Activated CD4-positive, alpha-beta T cell treated with anti-CD3 and anti-CD28 coated beads, Interleukin-2, amount 10 ng/mL, durations not matched to agents 7 days and 5 days (primary cell): ENCODE results near the gene MTUS2. TPM values are rescaled to one million over a fixed set of nuclear protein-coding genes. Genes with fewer than 3 reads are reported as not detected.

Experiments
- CTCF ChIA-PET: fragments of 350-600 bp; sonication (Branson Sonifier 250); formaldehyde crosslinking; loops from one replicate; lab custom pipeline; 2021; ENCODE audit warnings: antibody characterized with exemption; lab: Charles Lee
- POLR2A ChIA-PET: fragments of 350-600 bp; sonication (Branson Sonifier 250); formaldehyde crosslinking; loops from one replicate; lab custom pipeline; 2021; ENCODE audit warnings: antibody characterized with exemption; lab: Charles Lee
- DNase-seq: peaks from one replicate; pipeline ENCODE4 v3.0.0-alpha.2; 2020
- H3K27ac Mint-ChIP-seq: one replicate; pipeline ENCODE4 v1.8.0; 2021; ENCODE audit warnings: mild to moderate bottlenecking, moderate library complexity, mixed read lengths
- H3K27me3 Mint-ChIP-seq: one replicate; pipeline ENCODE4 v1.8.0; 2021; ENCODE audit warnings: mixed read lengths
- H3K36me3 Mint-ChIP-seq: one replicate; pipeline ENCODE4 v1.8.0; 2021; ENCODE audit warnings: low read depth, mixed read lengths
- H3K4me1 Mint-ChIP-seq: one replicate; pipeline ENCODE4 v1.8.0; 2021; ENCODE audit warnings: mixed read lengths
- H3K4me3 Mint-ChIP-seq: one replicate; pipeline ENCODE4 v1.8.0; 2021; ENCODE audit warnings: mild to moderate bottlenecking, moderate library complexity, mixed read lengths
- H3K9me3 Mint-ChIP-seq: one replicate; pipeline ENCODE4 v1.8.0; 2021; ENCODE audit warnings: mixed read lengths
- total RNA-seq, 2 experiments: library from RNA; stranded (reverse); gene quantifications; one replicate each; pipeline ENCODE4 v1.2.3, GENCODE V29; 2021

Gene MTUS2
- total RNA-seq, 2 experiments from 2014 or later = not detected

GRCh38 chr13:29230299-29230845 is 410.2 kb downstream of the MTUS2 start:
- CTCF ChIA-PET = no interaction called here
- Mint-ChIP-seq H3K36me3 (no peaks in the 10 kb centered on the region), H3K4me1 (no peaks in the 10 kb centered on the region), H3K27me3 (no peaks in the 10 kb centered on the region), H3K4me3 (no peak overlapping the region), H3K9me3 (no peaks in the 10 kb centered on the region), H3K27ac (no peak overlapping the region)
- POLR2A ChIA-PET = no interaction called here
- no peak for DNase-seq

- POLR2A ChIA-PET = no interaction called here
Measured at GRCh38 chr13:29239653-29240525, 419.8 kb downstream of the MTUS2 start.

GRCh38 chr13:29254626-29255370 is 434.7 kb downstream of the MTUS2 start:
- POLR2A ChIA-PET = no interaction called here
- H3K4me1 Mint-ChIP-seq = no peaks in the 10 kb centered on the region

More at GRCh38 chr13:29239653-29240525, 419.8 kb downstream of the MTUS2 start:
- no peaks in the 10 kb centered on the region for H3K27me3 Mint-ChIP-seq
- H3K36me3 Mint-ChIP-seq = no peaks in the 10 kb centered on the region
- no peak overlapping the region for H3K27ac Mint-ChIP-seq
- H3K9me3 Mint-ChIP-seq = peaks cover under 1% of the 10 kb centered on the region
- no peak overlapping the region for H3K4me3 Mint-ChIP-seq
- DNase-seq = no peak
- H3K4me1 Mint-ChIP-seq = no peaks in the 10 kb centered on the region
- CTCF ChIA-PET = interaction anchor here (0.6 kb wide), 1 partner anchor 38 kb away, joined by 3 read pairs; no protein-coding TSS in a partner anchor

GRCh38 chr13:29255567-29255966 is 435.4 kb downstream of the MTUS2 start:
- peaks cover 3% of the 10 kb centered on the region for H3K9me3 Mint-ChIP-seq
- no peak overlapping the region for H3K4me3 Mint-ChIP-seq
- no peak for DNase-seq
- H3K36me3 Mint-ChIP-seq = no peaks in the 10 kb centered on the region
- H3K27me3 Mint-ChIP-seq = no peaks in the 10 kb centered on the region
- no peak overlapping the region for H3K27ac Mint-ChIP-seq
- POLR2A ChIA-PET = no interaction called here
- CTCF ChIA-PET = no interaction called here
- H3K4me1 Mint-ChIP-seq = no peaks in the 10 kb centered on the region

More at GRCh38 chr13:29254626-29255370, 434.7 kb downstream of the MTUS2 start:
- peaks cover 3% of the 10 kb centered on the region for H3K9me3 Mint-ChIP-seq
- H3K27ac Mint-ChIP-seq = no peak overlapping the region
- DNase-seq = no peak
- no peak overlapping the region for H3K4me3 Mint-ChIP-seq
- no peaks in the 10 kb centered on the region for H3K36me3 Mint-ChIP-seq
- no peaks in the 10 kb centered on the region for H3K27me3 Mint-ChIP-seq
- CTCF ChIA-PET = no interaction called here

GRCh38 chr13:29260684-29261083 is 440.5 kb downstream of the MTUS2 start:
- Mint-ChIP-seq H3K9me3 (peaks cover 2% of the 10 kb centered on the region), H3K4me3 (no peak overlapping the region), H3K36me3 (no peaks in the 10 kb centered on the region)

GRCh38 chr13:29266261-29266660 is 446.1 kb downstream of the MTUS2 start:
- CTCF ChIA-PET = no interaction called here

More at GRCh38 chr13:29260684-29261083, 440.5 kb downstream of the MTUS2 start:
- DNase-seq = no peak
- Mint-ChIP-seq H3K27me3 (no peaks in the 10 kb centered on the region), H3K27ac (no peak overlapping the region), H3K4me1 (no peaks in the 10 kb centered on the region)
- POLR2A ChIA-PET = no interaction called here
- CTCF ChIA-PET = interaction anchor here (1.2 kb wide), 1 partner anchor 85 kb away, joined by 3 read pairs; no protein-coding TSS in a partner anchor

GRCh38 chr13:29266756-29267733 is 446.9 kb downstream of the MTUS2 start:
- Mint-ChIP-seq H3K36me3 (no peaks in the 10 kb centered on the region), H3K9me3 (peaks cover 2% of the 10 kb centered on the region), H3K27me3 (no peaks in the 10 kb centered on the region), H3K4me3 (no peak overlapping the region), H3K4me1 (no peaks in the 10 kb centered on the region), H3K27ac (no peak overlapping the region)
- ChIA-PET POLR2A (no interaction called here), CTCF (interaction anchor here (0.5 kb wide), 1 partner anchor 1798 kb away, joined by 3 read pairs; no protein-coding TSS in a partner anchor)
- DNase-seq = no peak

More at GRCh38 chr13:29266261-29266660, 446.1 kb downstream of the MTUS2 start:
- no peak overlapping the region for H3K27ac Mint-ChIP-seq
- H3K9me3 Mint-ChIP-seq = peaks cover 2% of the 10 kb centered on the region
- no peaks in the 10 kb centered on the region for H3K4me1 Mint-ChIP-seq
- H3K36me3 Mint-ChIP-seq = no peaks in the 10 kb centered on the region
- no peak for DNase-seq
- H3K4me3 Mint-ChIP-seq = no peak overlapping the region
- no peaks in the 10 kb centered on the region for H3K27me3 Mint-ChIP-seq
- POLR2A ChIA-PET = no interaction called here

GRCh38 chr13:29270271-29270985 is 450.3 kb downstream of the MTUS2 start:
- H3K9me3 Mint-ChIP-seq = no peaks in the 10 kb centered on the region
- no peak overlapping the region for H3K27ac Mint-ChIP-seq
- H3K4me1 Mint-ChIP-seq = no peaks in the 10 kb centered on the region
- DNase-seq = no peak
- H3K4me3 Mint-ChIP-seq = no peak overlapping the region
- POLR2A ChIA-PET = no interaction called here
- no peaks in the 10 kb centered on the region for H3K36me3 Mint-ChIP-seq
- CTCF ChIA-PET = no interaction called here
- H3K27me3 Mint-ChIP-seq = no peaks in the 10 kb centered on the region

- DNase-seq = no peak
- no peak overlapping the region for H3K4me3 Mint-ChIP-seq
- H3K27me3 Mint-ChIP-seq = no peaks in the 10 kb centered on the region
- no peaks in the 10 kb centered on the region for H3K9me3 Mint-ChIP-seq
- H3K4me1 Mint-ChIP-seq = no peaks in the 10 kb centered on the region
- ChIA-PET CTCF (no interaction called here), POLR2A (no interaction called here)
- no peak overlapping the region for H3K27ac Mint-ChIP-seq
- no peaks in the 10 kb centered on the region for H3K36me3 Mint-ChIP-seq
Measured at GRCh38 chr13:29271606-29272005, 451.5 kb downstream of the MTUS2 start.

- H3K4me3 Mint-ChIP-seq = no peak overlapping the region
- no peak for DNase-seq
- H3K4me1 Mint-ChIP-seq = no peaks in the 10 kb centered on the region
- ChIA-PET POLR2A (no interaction called here), CTCF (no interaction called here)
- no peaks in the 10 kb centered on the region for H3K36me3 Mint-ChIP-seq
- H3K9me3 Mint-ChIP-seq = no peaks in the 10 kb centered on the region
- no peak overlapping the region for H3K27ac Mint-ChIP-seq
- H3K27me3 Mint-ChIP-seq = no peaks in the 10 kb centered on the region
Measured at GRCh38 chr13:29279356-29280254, 459.5 kb downstream of the MTUS2 start.

GRCh38 chr13:29281932-29282495 is 461.9 kb downstream of the MTUS2 start:
- ChIA-PET CTCF (no interaction called here), POLR2A (no interaction called here)
- Mint-ChIP-seq H3K27ac (no peak overlapping the region), H3K36me3 (no peaks in the 10 kb centered on the region), H3K4me1 (no peaks in the 10 kb centered on the region), H3K27me3 (no peaks in the 10 kb centered on the region), H3K9me3 (no peaks in the 10 kb centered on the region), H3K4me3 (no peak overlapping the region)
- DNase-seq = no peak
